Tibial nerve (tissue), 4 donors: ENCODE results near the gene TMPRSS6. TPM values are rescaled to one million over a fixed set of nuclear protein-coding genes. Genes with fewer than 3 reads are reported as not detected.

Experiments
- DNase-seq, 2 donors: peaks; one replicate each; pipeline ENCODE4 v3.0.0-alpha.2; 2019; ENCODE audit warnings: low spot score in 2 of 2
- H3K27ac ChIP-seq, 4 donors: fragments of 200-600 bp; sonication (generic) in 3 of 4; one replicate each; pipeline ENCODE4 v1.5.1; 2017 to 2019; ENCODE audit warnings: mild to moderate bottlenecking in 1 of 4
- H3K27me3 ChIP-seq, 2 donors: fragments of 200-600 bp; sonication (generic) in 1 of 2; one replicate each; pipeline versions ENCODE4 v1.5.1 to v1.6.0; 2017 to 2019
- H3K36me3 ChIP-seq, 3 donors: fragments of 200-600 bp; sonication (generic); one replicate each; pipeline ENCODE4 v1.5.1; 2018 to 2019
- H3K4me1 ChIP-seq, 4 donors: fragments of 200-600 bp; sonication (generic) in 3 of 4; one replicate each; pipeline ENCODE4 v1.5.1; 2017 to 2019
- H3K4me3 ChIP-seq, 4 donors: fragments of 200-600 bp; sonication (generic) in 3 of 4; one replicate each; pipeline ENCODE4 v1.5.1; 2017 to 2019; ENCODE audit warnings: mild to moderate bottlenecking in 1 of 4, moderate library complexity in 1 of 4
- H3K9me3 ChIP-seq, 4 donors: fragments of 200-600 bp; sonication (generic) in 3 of 4; one replicate each; pipeline ENCODE4 v1.5.1; 2017 to 2019
- EP300 ChIP-seq, 2 donors: sonication (generic); formaldehyde crosslinking; IDR thresholded peaks; one replicate each; pipeline ENCODE4 v1.6.1; 2017; ENCODE audit warnings: antibody characterized with exemption in 2 of 2, mild to moderate bottlenecking in 1 of 2
- POLR2A ChIP-seq, 2 donors: fragments of 450-650 bp; IDR thresholded peaks; one replicate each; pipeline ENCODE4 v1.6.1; 2017; ENCODE audit warnings: antibody characterized with exemption in 2 of 2, mild to moderate bottlenecking in 2 of 2, moderate library complexity in 2 of 2
- WGBS, 2 donors: methylation state at CpG; one replicate each; pipeline ENCODE4 v1.1.5; 2018; 5-methylcytosine and 5-hydroxymethylcytosine counted together
- total RNA-seq, 4 donors: library from RNA; depleted of rRNA; stranded (reverse); fragments of >200 nt; gene quantifications; one replicate each; pipeline ENCODE4 v1.1.0, GENCODE V29; 2016
- TF ChIP-seq, protein P1 (sequence below), 5 experiments: fragments of 200-600 bp in 3 of 5; fragments of 450-650 bp in 2 of 5; sonication (generic) in 3 of 5; IDR thresholded peaks; one replicate each; pipeline ENCODE4 v1.5.1; 2016 to 2019; ENCODE audit warnings: antibody characterized with exemption in 5 of 5, mild to moderate bottlenecking in 3 of 5, moderate library complexity in 2 of 5

The TMPRSS6 gene
- total RNA-seq, 4 donors from 2014 or later: not detected

DNA sequence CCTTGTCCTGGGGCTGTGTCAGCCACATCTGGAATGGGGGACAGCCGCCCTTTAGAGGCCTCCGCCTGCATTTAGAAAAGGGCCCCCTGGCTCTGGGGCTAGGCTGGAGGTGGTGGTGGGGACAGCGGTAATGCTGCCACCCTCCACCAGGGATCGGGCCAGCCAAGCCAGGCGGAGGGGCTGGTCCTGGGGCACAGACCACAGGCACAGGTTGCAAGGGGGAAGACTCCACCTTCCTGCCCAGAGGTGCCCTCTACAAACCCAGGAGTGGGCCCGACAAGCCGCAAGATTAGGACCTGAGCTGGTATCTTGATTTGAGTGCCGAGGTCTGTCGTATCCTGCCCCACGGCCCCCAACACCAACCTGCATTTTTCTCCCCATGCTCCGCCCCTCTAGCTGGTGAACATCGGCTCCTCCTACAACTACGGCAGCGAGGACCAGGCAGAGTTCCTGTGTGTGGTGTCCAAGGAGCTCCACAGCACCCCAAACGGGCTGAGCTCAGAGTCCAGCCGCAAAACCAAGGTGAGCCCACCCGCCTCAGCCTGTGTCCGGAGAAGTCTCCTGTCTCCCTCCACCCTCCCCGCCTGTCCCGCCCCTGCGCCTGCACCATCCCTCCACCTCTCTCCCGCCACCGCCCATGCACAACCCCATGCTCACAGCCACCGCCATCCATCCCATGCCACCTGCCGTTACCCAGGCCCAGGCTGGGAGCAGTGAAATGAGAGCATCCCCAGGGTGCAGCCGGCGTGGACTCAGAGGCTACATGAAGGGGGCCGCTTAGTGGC is 50.4 kb downstream of the TMPRSS6 start:
- H3K36me3 ChIP-seq: peaks cover 0 to 83% (median 0%) of the 10 kb centered on the region in 3 donors
- no peak for DNase-seq
- no peak overlapping the region for H3K4me3 ChIP-seq
- no peaks in the 10 kb centered on the region for H3K4me1 ChIP-seq
- no peaks in the 10 kb centered on the region for H3K27me3 ChIP-seq
- 89 to 90% methylated on average over 27 to 28 of the region's 28 CpGs for WGBS, 2 donors
- no peak overlapping the region for H3K27ac ChIP-seq
- no peak for TF ChIP-seq EP300 (IDR thresholded peaks at IDR 0.05)
- TF ChIP-seq, protein P1, sequence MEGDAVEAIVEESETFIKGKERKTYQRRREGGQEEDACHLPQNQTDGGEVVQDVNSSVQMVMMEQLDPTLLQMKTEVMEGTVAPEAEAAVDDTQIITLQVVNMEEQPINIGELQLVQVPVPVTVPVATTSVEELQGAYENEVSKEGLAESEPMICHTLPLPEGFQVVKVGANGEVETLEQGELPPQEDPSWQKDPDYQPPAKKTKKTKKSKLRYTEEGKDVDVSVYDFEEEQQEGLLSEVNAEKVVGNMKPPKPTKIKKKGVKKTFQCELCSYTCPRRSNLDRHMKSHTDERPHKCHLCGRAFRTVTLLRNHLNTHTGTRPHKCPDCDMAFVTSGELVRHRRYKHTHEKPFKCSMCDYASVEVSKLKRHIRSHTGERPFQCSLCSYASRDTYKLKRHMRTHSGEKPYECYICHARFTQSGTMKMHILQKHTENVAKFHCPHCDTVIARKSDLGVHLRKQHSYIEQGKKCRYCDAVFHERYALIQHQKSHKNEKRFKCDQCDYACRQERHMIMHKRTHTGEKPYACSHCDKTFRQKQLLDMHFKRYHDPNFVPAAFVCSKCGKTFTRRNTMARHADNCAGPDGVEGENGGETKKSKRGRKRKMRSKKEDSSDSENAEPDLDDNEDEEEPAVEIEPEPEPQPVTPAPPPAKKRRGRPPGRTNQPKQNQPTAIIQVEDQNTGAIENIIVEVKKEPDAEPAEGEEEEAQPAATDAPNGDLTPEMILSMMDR (IDR thresholded peaks at IDR 0.05): no peak
- no peak for TF ChIP-seq POLR2A (IDR thresholded peaks at IDR 0.05)
- no peaks in the 10 kb centered on the region for H3K9me3 ChIP-seq

DNA sequence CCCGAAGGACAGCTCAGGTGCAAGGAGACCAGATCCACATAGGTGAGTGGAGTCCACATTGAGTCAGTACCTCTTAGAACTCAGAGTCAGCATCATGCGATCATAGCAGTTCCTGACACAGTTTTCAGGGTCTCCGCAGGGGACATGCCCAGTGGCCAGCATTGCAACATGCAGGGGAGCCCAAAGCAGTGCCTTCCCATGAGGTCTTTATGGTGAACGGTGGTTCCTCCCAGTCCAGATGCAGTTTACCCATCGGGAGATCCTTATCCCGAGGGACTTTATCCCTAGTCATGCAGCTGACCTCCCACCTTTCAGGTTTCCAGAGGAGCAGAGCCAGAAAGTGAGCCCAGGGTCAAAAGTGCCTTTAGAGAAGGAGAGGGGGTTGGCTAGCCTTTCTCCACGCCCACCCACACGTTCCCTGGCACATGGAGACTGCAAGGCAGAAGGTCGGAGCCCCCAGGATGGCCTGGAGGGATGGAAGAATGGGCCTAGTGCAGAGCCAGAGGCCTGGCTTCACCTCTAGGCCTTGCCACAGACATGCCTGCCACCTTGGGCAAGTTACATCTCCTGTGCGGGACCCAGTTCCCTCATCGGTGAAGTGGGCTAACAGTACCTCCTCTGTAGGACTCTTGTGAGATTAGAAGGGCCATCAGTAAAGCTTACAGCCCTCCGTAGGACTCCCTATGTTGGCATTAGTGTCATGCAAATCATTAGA is 51.6 kb downstream of the TMPRSS6 start:
- 82 to 86% methylated on average over 12 of the region's 12 CpGs for WGBS, 2 donors
- Histone ChIP-seq H3K27me3 (no peaks in the 10 kb centered on the region), H3K27ac (no peak overlapping the region), H3K9me3 (no peaks in the 10 kb centered on the region), H3K36me3 (peaks cover 0 to 91% (median 0%) of the 10 kb centered on the region in 3 donors), H3K4me1 (peaks cover 0 to 8% (median 0%) of the 10 kb centered on the region in 4 donors), H3K4me3 (no peak overlapping the region)
- no peak for DNase-seq
- TF ChIP-seq POLR2A (IDR thresholded peaks at IDR 0.05) (no peak), EP300 (IDR thresholded peaks at IDR 0.05) (no peak)
- TF ChIP-seq, protein P1 (IDR thresholded peaks at IDR 0.05): no peak

GRCh38 chr22:37057226-37057625 is 52.3 kb downstream of the TMPRSS6 start:
- TF ChIP-seq, protein P1 (IDR thresholded peaks at IDR 0.05): no peak
- no peak for TF ChIP-seq EP300 (IDR thresholded peaks at IDR 0.05)
- no peak for TF ChIP-seq POLR2A (IDR thresholded peaks at IDR 0.05)
- Histone ChIP-seq H3K4me3 (no peak overlapping the region), H3K36me3 (peaks cover 0 to 92% (median 0%) of the 10 kb centered on the region in 3 donors), H3K4me1 (peaks cover 0 to 15% (median 5%) of the 10 kb centered on the region in 4 donors), H3K9me3 (no peaks in the 10 kb centered on the region), H3K27me3 (no peaks in the 10 kb centered on the region), H3K27ac (no peak overlapping the region)
- no peak for DNase-seq
- WGBS, 2 donors: 81 to 84% methylated on average over 8 to 9 of the region's 9 CpGs

DNA sequence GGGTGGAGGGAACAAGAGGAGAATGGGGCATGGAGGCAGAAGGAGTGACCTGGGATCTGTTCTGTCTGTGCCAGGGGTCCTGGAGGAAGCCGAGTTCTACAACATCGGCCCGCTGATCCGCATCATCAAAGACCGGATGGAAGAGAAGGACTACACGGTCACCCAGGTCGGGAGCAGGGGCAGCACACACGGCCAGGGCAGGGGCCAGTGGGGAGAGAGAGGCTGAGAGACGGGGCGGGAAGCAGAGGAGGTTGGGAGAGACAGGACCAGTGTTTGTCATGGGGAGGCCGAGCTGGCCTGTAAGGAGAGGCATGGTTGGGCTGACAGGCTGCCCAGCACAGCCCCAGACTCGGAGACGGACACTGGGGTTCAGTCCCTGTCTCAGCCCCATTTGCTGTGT is 53.3 kb downstream of the TMPRSS6 start:
- Histone ChIP-seq H3K36me3 (peaks cover 0 to 83% (median 0%) of the 10 kb centered on the region in 3 donors), H3K4me1 (peaks cover 0 to 22% (median 9%) of the 10 kb centered on the region in 4 donors), H3K27ac (no peak overlapping the region), H3K9me3 (no peaks in the 10 kb centered on the region), H3K27me3 (no peaks in the 10 kb centered on the region), H3K4me3 (no peak overlapping the region)
- 91% methylated on average over 13 of the region's 13 CpGs for WGBS, 2 donors
- TF ChIP-seq, protein P1 (IDR thresholded peaks at IDR 0.05): no peak
- TF ChIP-seq POLR2A (IDR thresholded peaks at IDR 0.05) (no peak), EP300 (IDR thresholded peaks at IDR 0.05) (no peak)
- DNase-seq: no peak
